ENCODE results near the gene PIK3C2A.
A peak's percentile ranks its signal among the peaks of the same experiment; 100 is the strongest.
"Not testable (repeated sequence)": the region's sequence is repeated elsewhere in the genome, so short reads cannot be mapped to it uniquely, and the experiment has no call there.

Gene PIK3C2A

DNA sequence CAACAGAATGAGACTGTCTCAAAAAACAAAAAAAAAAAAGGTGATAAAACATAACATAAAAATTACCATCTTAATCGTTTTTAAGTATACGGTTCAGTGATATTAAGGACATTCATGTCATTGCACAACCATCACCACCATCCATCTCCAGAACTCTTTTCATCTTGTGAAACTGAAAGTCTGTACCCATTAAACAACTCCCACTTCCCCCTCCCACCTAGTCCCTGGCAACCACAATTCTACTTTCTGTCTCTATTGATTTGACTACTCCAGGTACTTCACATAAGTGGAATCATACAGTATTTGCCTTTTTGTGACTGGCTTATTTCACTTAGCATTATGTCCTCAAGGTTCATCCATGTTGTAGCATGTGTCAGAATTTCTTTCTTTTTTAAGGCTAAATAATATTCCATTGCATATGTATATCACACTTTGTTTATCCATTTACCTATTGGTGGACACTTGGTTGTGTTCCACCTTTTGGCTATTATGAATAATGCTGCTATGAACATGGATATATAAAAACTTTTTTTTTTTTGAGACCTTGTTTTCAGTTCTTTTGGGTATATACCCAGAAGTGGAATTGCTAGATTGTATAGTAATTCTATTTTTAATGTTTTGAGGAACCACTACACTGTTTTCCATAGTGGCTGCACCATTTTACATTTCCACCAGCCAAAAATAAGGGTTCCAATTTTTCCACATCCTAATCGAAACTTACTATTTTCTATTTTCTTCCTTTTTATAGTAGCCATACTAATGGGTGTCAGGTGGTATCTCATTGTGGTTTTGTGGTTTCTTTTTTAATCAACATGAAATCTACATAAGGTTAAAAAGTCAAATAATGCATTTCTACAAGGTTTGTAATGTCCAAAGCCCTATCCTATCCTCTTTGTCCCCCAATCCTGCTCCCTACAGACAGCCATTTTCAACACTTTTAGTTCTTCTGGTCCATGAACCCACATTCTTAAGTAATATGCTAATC, 23.4 kb upstream of the PIK3C2A start:
- TF ChIP-seq JUND (IDR thresholded peaks at IDR 0.05; ENCODE audit: low read depth) = no peak
- in situ Hi-C loops (cut with HindIII; ENCODE audit: low pct_unique_long_range_greater_than_20kb, low sequenced_read_pairs) = no loop called here

DNA sequence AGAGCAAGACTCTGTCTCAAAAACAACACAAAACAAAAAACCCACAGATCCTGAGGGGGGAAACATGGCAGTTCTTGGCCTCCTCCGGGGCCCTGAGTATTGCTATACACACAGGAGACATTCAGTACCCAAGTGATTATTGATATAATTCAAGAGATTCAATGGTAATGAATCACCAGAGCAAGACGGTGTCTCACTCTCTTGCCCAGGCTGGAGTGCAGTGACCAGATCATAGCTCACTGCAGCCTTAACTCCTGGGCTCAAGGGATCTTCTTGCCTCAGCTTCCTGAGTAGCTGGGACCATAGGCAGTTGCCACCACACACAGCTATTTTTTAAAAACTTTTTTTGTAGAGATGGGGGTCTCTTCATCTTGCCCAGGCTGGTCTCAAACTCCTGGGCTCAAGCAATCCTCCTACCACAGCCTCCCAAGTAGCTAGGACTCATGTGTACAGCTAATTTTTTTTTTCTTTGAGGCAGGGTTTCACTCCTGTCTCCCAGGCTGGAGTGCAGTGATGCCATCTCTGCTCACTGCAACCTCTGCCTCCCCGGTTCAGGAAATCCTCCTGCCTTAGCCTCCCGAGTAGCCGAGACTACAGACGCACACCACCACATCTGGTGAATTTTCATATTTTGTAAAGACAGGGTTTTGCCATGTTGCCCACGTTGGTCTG, 21.8 kb upstream of the PIK3C2A start:
- no peak for TF ChIP-seq JUND (IDR thresholded peaks at IDR 0.05; ENCODE audit: low read depth)
- in situ Hi-C loops (cut with HindIII; ENCODE audit: low pct_unique_long_range_greater_than_20kb, low sequenced_read_pairs) = no loop called here
- no peak for DNase-seq (ENCODE audit: low read depth in 1 of 2, low spot score in 1 of 2)

More for the DNA sequence above, 23.4 kb upstream of the PIK3C2A start:
- DNase-seq (ENCODE audit: low read depth in 1 of 2, low spot score in 1 of 2) = no peak

DNA sequence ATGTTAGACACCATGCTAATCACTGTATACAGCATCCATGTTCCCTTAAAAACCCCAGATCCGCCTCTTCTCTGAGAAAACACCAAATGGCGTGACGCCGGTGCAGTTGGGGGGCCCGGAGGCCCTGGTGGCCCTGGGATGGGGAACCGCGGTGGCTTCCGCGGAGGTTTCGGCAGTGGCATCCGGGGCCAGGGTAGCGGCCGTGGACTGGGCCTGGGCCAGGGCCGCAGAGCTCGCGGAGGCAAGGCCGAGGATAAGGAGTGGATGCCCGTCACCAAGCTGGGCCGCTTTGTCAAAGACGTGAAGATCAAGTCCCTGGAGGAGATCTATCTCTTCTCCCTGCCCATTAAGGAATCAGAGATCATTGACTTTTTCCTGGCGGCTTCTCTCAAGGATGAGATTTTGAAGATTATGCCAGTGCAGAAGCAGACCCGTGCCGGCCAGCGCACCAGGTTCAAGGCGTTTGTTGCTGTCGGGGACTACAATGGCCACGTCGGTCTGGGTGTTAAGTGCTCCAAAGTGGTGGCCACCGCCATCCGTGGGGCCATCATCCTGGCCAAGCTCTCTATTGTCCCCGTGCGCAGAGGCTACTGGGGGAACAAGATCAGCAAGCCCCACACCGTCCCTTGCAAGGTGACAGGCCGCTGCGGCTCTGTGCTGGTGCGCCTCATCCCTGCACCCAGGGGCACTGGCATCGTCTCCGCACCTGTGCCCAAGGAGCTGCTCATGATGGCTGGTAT, 20.6 kb upstream of the PIK3C2A start:
- DNase-seq (ENCODE audit: low read depth in 1 of 2, low spot score in 1 of 2); in situ Hi-C loops (cut with HindIII; ENCODE audit: low pct_unique_long_range_greater_than_20kb, low sequenced_read_pairs): not testable (repeated sequence)

DNA sequence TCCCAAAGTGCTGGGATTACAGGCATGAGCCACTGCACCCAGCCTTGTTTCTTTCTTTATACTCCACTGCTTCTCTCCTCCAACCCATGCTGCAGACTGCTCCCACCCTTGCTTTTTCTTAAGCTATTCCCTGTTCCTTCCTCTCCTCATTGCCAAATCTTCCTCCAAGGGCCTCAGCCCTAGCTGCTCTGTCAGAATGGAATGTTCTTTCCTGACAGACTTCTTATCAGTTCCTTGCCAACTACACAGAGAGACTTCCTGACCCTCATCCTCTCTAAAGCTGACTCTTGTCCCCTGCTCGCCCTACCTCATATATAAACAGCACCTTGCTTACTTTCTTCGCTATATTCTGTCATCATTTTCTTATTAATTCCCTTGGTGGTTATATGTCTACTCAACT, 16.9 kb upstream of the PIK3C2A start:
- TF ChIP-seq JUND (IDR thresholded peaks at IDR 0.05; ENCODE audit: low read depth) = no peak
- in situ Hi-C loops (cut with HindIII; ENCODE audit: low pct_unique_long_range_greater_than_20kb, low sequenced_read_pairs) = no loop called here
- DNase-seq (ENCODE audit: low read depth in 1 of 2, low spot score in 1 of 2) = no peak

DNA sequence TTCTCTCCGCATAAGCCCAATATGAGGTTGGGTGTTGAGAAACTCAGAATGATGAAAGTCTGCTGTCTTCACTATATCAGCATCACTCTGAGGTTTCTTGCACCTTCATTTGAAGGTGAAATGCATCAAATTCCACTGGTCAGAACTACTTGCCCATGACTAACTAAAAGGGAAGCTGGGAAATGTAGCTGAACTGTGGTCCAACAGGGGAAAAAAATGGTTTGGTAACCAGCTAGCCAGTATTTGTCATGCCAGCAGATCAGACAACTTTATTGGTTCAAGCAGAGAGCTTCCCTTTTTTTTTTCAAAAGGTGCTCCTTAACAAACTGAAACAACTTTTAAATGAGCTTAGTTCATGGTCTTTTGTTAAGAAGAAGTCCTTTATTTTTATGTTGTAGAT, 14.2 kb upstream of the PIK3C2A start:
- TF ChIP-seq JUND (IDR thresholded peaks at IDR 0.05; ENCODE audit: low read depth) = no peak
- no peak for DNase-seq (ENCODE audit: low read depth in 1 of 2, low spot score in 1 of 2)
- in situ Hi-C loops (cut with HindIII; ENCODE audit: low pct_unique_long_range_greater_than_20kb, low sequenced_read_pairs) = no loop called here

DNA sequence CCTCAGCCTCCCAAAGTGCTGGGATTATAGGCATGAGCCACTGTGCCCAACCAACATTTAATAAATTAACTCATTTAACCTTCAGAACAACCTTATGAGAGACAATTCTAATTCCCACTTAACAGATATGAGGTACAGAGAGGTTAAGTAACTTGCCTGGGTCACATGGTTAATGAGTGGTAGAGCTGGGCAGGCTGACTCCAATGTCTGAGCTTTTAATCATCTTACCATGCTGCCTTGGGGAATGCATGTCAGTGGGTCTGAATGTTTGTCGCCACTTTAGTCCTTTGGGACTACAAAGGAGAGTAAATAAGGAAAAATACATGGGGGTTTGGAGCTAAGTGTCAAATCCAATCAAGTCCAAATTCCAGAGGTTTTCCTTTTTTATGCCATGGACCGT, 11.2 kb upstream of the PIK3C2A start:
- no peak for TF ChIP-seq JUND (IDR thresholded peaks at IDR 0.05; ENCODE audit: low read depth)

DNA sequence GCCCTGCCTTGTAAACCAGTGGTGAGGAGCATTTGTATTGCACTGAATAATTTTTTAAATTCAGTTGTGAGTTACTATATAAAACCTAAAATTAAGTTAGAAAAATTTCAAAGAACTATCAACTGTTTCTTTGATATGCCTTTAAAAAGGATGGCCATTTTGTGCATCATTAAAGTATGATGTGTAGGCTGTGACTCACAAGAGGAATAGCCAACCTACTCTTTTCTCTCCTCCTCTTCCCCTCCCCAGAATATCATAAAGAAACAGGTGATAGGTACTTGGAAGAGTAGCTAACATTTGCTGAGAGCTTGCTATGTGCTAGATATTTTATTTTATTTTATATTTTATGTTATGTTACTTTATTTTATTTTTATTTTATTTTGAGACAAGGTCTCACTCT, 10.6 kb upstream of the PIK3C2A start:
- in situ Hi-C loops (cut with HindIII; ENCODE audit: low pct_unique_long_range_greater_than_20kb, low sequenced_read_pairs) = no loop called here
- DNase-seq (ENCODE audit: low read depth in 1 of 2, low spot score in 1 of 2) = no peak
- no peak for TF ChIP-seq JUND (IDR thresholded peaks at IDR 0.05; ENCODE audit: low read depth)

More for the DNA sequence above, 11.2 kb upstream of the PIK3C2A start:
- no peak for DNase-seq (ENCODE audit: low read depth in 1 of 2, low spot score in 1 of 2)
- in situ Hi-C loops (cut with HindIII; ENCODE audit: low pct_unique_long_range_greater_than_20kb, low sequenced_read_pairs) = no loop called here

DNA sequence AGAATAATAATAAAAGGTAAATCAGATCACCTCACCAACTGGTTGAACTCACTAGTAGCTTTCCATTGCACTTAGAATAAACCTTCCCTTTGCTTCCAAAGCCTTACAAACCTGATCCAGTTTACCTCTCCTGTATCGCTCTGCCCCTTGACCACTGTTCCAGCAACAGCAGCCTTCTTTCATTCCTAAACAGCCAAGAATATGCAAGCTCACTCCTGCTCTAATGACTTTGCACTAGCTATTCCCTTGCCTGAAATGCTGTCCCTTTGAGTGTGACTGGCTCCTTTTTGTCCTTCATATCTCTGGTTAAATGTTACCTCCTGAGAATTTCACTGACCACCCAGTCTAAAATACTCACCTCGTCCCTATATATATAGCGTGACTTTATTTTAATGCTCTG, 9.6 kb upstream of the PIK3C2A start:
- no peak for DNase-seq (ENCODE audit: low read depth in 1 of 2, low spot score in 1 of 2)
- in situ Hi-C loops (cut with HindIII; ENCODE audit: low pct_unique_long_range_greater_than_20kb, low sequenced_read_pairs) = no loop called here
- no peak for TF ChIP-seq JUND (IDR thresholded peaks at IDR 0.05; ENCODE audit: low read depth)

DNA sequence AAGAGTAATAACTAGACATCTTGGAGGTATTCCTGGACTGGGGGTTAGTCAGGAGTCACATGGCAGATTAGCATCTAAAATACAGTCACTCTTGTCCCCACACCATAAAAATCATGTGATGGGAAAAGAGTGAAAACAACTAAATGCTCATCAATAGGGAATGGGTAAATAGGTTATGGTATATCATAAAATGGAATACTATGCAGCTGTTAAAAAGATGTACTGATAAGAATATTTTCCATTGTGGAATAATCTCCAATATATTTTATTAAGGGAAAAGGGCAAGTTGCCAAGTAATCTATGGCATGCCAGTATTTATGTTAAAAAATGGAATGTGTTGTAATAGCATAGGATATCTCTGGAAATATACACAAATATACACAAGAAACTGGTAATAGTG, 6.6 kb upstream of the PIK3C2A start:
- in situ Hi-C loops (cut with HindIII; ENCODE audit: low pct_unique_long_range_greater_than_20kb, low sequenced_read_pairs) = no loop called here
- DNase-seq (ENCODE audit: low read depth in 1 of 2, low spot score in 1 of 2) = no peak
- TF ChIP-seq JUND (IDR thresholded peaks at IDR 0.05; ENCODE audit: low read depth) = no peak

DNA sequence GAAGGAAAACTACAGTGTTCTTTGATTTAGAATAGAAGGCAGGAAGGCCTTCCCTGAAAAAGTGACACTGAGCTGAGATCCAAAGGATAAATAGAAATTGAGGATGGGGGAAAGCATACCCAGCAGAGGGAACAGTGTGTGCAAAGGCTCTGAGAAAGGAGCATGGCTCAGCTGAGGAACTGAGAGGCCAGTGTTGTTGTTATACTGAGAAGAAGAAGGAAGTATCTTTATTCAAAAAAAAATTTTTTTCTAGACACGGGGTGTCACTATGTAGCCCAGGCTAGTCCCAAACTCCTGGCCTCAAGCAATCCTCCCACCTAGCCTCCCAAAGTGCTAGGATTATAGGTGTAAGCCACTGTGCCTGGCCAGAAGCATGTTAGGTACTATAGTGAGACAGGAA, 3.5 kb upstream of the PIK3C2A start:
- in situ Hi-C loops (cut with HindIII; ENCODE audit: low pct_unique_long_range_greater_than_20kb, low sequenced_read_pairs) = no loop called here
- no peak for TF ChIP-seq JUND (IDR thresholded peaks at IDR 0.05; ENCODE audit: low read depth)
- DNase-seq (ENCODE audit: low read depth in 1 of 2, low spot score in 1 of 2) = no peak

DNA sequence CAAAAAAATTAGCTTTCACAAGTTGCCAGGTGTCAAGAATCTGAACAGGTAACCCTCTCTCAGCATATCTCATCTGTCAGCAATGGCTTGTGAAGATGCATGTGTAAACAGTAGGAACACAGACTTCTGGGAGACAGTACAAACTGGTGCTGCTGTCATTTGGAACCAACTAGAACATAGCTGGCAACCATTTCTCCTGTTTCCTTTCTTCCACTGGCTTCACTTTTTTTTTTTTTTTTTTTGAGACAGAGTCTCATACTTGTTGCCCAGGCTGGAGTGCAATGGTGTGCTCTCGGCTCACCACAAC, 2.1 kb upstream of the PIK3C2A start:
- DNase-seq (ENCODE audit: low read depth in 1 of 2, low spot score in 1 of 2) = no peak
- TF ChIP-seq JUND (IDR thresholded peaks at IDR 0.05; ENCODE audit: low read depth) = no peak
- in situ Hi-C loops (cut with HindIII; ENCODE audit: low pct_unique_long_range_greater_than_20kb, low sequenced_read_pairs) = no loop called here

DNA sequence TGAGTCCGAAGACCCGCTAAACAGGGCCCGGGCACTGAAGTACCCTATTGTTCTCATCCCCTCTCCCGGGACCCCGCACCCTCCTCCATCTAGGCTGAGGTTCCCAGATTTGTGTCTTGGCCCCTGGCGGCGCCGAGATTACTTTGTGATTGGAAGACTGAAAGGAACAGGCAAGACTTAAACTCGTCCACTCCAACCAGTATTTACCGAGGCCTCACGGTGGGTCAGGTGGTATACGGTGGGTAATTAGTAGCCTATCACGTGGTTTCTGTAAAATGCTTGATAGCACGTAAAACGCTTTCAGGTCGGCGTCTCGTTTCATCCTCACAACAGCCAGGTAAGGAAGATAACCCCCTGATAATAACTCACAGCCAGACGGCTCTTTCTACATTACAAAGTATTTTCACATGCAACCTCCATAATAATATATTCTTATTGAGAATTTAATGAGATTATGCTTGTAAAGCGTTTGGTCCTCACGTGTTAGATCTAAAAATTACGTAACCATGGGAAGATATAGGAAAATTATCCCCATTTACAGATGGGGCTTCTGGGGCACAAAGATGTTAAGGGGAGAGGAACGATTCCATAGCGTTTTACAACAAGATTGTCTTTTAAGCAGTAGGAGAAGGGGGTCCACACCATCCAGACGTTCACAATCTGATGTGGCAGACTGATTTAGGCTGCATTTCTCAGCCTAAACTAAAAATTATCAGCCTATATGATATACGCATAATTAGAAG, 642 bp upstream of the PIK3C2A start:
- peak in 1 of 2 experiments; percentile 54 for DNase-seq (ENCODE audit: low read depth in 1 of 2, low spot score in 1 of 2)
- no peak for TF ChIP-seq JUND (IDR thresholded peaks at IDR 0.05; ENCODE audit: low read depth)
- in situ Hi-C loops (cut with HindIII; ENCODE audit: low pct_unique_long_range_greater_than_20kb, low sequenced_read_pairs) = no loop called here

Data from T47D (cell line).